Caco-2 (cell line): Measurements from ENCODE around the gene KCNC1. TPM values are rescaled to one million over a fixed set of nuclear protein-coding genes. Genes with fewer than 3 reads are reported as not detected.

Source experiments
- BruUV-seq: library from RNA; stranded (reverse); fragments of 400-500 nt; replicated peaks from 2 replicates; lab custom pipeline; 2021; lab: Mats Ljungman, UMichigan
- CTCF ChIA-PET: fragments of 300-600 bp; sonication (Branson Sonifier 250); formaldehyde crosslinking; loops from one replicate; lab custom pipeline; 2022; ENCODE audit warnings: antibody characterized with exemption; lab: Charles Lee
- POLR2A ChIA-PET: fragments of 300-600 bp; sonication (Branson Sonifier 250); formaldehyde crosslinking; loops from one replicate; lab custom pipeline; 2022; ENCODE audit warnings: antibody characterized with exemption; lab: Charles Lee
- DNase-seq, 2 experiments: peaks; one replicate each; pipeline versions ENCODE4 v3.0.0 to v3.0.0-alpha.2; 2020 to 2022
- H3K27me3 ChIP-seq: replicated peaks from 2 replicates; pipeline ENCODE4 v1.6.0; 2011; ENCODE audit warnings: low read length; ENCODE audit not compliant: control insufficient read depth, insufficient read depth
- H3K36me3 ChIP-seq: 2 replicates; pipeline ENCODE4 v1.5.1; 2011; ENCODE audit warnings: low read length; ENCODE audit not compliant: control insufficient read depth, insufficient read depth
- H3K4me1 ChIP-seq: fragments of 250-450 bp; sonication (Bioruptor Pico); 2 replicates; pipeline ENCODE4 v1.5.1; 2020; ENCODE audit warnings: mild to moderate bottlenecking
- H3K4me3 ChIP-seq: 2 replicates; pipeline ENCODE4 v1.5.1; 2011; ENCODE audit warnings: low read depth, mild to moderate bottlenecking, control low read depth, low read length
- H3K9me3 ChIP-seq: fragments of 250-450 bp; sonication (Bioruptor Pico); 2 replicates; pipeline ENCODE4 v1.5.1; 2020; ENCODE audit warnings: mild to moderate bottlenecking, moderate library complexity
- H3K27ac Mint-ChIP-seq: one replicate; pipeline ENCODE4 v1.8.0; 2022; ENCODE audit warnings: mixed read lengths; ENCODE audit not compliant: unreplicated experiment
- H3K27me3 Mint-ChIP-seq: one replicate; pipeline ENCODE4 v1.8.0; 2022; ENCODE audit warnings: mixed read lengths; ENCODE audit not compliant: insufficient read depth, unreplicated experiment
- H3K36me3 Mint-ChIP-seq: one replicate; pipeline ENCODE4 v1.8.0; 2022; ENCODE audit warnings: mild to moderate bottlenecking, mixed read lengths; ENCODE audit not compliant: insufficient read depth, unreplicated experiment
- H3K4me1 Mint-ChIP-seq: one replicate; pipeline ENCODE4 v1.8.0; 2022; ENCODE audit warnings: low read depth, mixed read lengths; ENCODE audit not compliant: unreplicated experiment
- H3K4me3 Mint-ChIP-seq: one replicate; pipeline ENCODE4 v1.8.0; 2022; ENCODE audit warnings: mild to moderate bottlenecking, moderate library complexity, mixed read lengths; ENCODE audit not compliant: unreplicated experiment
- H3K9me3 Mint-ChIP-seq: one replicate; pipeline ENCODE4 v1.8.0; 2022; ENCODE audit warnings: mixed read lengths; ENCODE audit not compliant: unreplicated experiment
- intact Hi-C: fragments of 100-400 bp; cut with micrococcal nuclease; formaldehyde crosslinking; loops from one replicate; pipeline ENCODE4 v1.10.0; 2022; ENCODE audit not compliant: unreplicated experiment
- total RNA-seq: library from RNA; stranded (reverse); gene quantifications from 2 replicates; pipeline ENCODE4 v1.2.3, GENCODE V29; 2022
- TF ChIP-seq, protein P1 (sequence below), 2 experiments: fragments of 200-600 bp in 1 of 2; IDR thresholded peaks; 1 replicate in 1 of 2; 2 replicates in 1 of 2; pipeline versions ENCODE4 v1.5.1 to v1.8.0; 2011 to 2022; ENCODE audit warnings: antibody characterized with exemption in 1 of 2, control low read depth in 1 of 2, inconsistent platforms in 1 of 2, low read depth in 1 of 2, low read length in 1 of 2, mild to moderate bottlenecking in 1 of 2, moderate library complexity in 1 of 2; ENCODE audit not compliant: insufficient read depth in 1 of 2, severe bottlenecking in 1 of 2, unreplicated experiment in 1 of 2

Gene KCNC1
- total RNA-seq, 1 experiment from 2014 or later, result 0.07 TPM

DNA sequence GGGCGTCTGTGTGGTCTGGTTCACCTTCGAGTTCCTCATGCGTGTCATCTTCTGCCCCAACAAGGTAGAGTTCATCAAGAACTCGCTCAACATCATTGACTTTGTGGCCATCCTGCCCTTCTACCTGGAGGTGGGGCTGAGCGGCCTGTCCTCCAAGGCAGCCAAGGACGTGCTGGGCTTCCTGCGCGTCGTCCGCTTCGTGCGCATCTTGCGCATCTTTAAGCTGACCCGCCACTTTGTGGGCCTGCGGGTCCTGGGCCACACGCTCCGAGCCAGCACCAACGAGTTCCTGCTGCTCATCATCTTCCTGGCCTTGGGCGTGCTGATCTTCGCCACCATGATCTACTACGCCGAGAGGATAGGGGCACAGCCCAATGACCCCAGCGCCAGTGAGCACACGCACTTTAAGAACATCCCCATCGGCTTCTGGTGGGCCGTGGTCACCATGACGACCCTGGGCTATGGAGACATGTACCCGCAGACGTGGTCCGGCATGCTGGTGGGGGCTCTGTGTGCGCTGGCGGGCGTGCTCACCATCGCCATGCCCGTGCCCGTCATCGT lies 37.3 kb downstream of the KCNC1 start:
- Mint-ChIP-seq H3K36me3 (no peaks in the 10 kb centered on the region), H3K4me3 (no peak overlapping the region), H3K27ac (no peak overlapping the region), H3K4me1 (no peaks in the 10 kb centered on the region), H3K27me3 (peaks cover 7% of the 10 kb centered on the region), H3K9me3 (no peaks in the 10 kb centered on the region)
- TF ChIP-seq, protein P1, sequence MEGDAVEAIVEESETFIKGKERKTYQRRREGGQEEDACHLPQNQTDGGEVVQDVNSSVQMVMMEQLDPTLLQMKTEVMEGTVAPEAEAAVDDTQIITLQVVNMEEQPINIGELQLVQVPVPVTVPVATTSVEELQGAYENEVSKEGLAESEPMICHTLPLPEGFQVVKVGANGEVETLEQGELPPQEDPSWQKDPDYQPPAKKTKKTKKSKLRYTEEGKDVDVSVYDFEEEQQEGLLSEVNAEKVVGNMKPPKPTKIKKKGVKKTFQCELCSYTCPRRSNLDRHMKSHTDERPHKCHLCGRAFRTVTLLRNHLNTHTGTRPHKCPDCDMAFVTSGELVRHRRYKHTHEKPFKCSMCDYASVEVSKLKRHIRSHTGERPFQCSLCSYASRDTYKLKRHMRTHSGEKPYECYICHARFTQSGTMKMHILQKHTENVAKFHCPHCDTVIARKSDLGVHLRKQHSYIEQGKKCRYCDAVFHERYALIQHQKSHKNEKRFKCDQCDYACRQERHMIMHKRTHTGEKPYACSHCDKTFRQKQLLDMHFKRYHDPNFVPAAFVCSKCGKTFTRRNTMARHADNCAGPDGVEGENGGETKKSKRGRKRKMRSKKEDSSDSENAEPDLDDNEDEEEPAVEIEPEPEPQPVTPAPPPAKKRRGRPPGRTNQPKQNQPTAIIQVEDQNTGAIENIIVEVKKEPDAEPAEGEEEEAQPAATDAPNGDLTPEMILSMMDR (IDR thresholded peaks at IDR 0.05; ENCODE audit: insufficient read depth in 1 of 2, low read depth in 1 of 2, low read length in 1 of 2, severe bottlenecking in 1 of 2, unreplicated experiment in 1 of 2), result no peak
- ChIA-PET CTCF (no interaction called here), POLR2A (no interaction called here)
- Histone ChIP-seq H3K27me3 (no peaks in the 10 kb centered on the region), H3K4me3 (no peak overlapping the region), H3K9me3 (no peaks in the 10 kb centered on the region), H3K36me3 (no peaks in the 10 kb centered on the region), H3K4me1 (0 out of 2 replicates have a peak, but pooled peaks cover 4% of the 10 kb centered on the region)
- DNase-seq, result peak in 1 of 2 experiments; percentile 13
- no TSS peak for BruUV-seq
- intact Hi-C loops, result no loop called here

DNA sequence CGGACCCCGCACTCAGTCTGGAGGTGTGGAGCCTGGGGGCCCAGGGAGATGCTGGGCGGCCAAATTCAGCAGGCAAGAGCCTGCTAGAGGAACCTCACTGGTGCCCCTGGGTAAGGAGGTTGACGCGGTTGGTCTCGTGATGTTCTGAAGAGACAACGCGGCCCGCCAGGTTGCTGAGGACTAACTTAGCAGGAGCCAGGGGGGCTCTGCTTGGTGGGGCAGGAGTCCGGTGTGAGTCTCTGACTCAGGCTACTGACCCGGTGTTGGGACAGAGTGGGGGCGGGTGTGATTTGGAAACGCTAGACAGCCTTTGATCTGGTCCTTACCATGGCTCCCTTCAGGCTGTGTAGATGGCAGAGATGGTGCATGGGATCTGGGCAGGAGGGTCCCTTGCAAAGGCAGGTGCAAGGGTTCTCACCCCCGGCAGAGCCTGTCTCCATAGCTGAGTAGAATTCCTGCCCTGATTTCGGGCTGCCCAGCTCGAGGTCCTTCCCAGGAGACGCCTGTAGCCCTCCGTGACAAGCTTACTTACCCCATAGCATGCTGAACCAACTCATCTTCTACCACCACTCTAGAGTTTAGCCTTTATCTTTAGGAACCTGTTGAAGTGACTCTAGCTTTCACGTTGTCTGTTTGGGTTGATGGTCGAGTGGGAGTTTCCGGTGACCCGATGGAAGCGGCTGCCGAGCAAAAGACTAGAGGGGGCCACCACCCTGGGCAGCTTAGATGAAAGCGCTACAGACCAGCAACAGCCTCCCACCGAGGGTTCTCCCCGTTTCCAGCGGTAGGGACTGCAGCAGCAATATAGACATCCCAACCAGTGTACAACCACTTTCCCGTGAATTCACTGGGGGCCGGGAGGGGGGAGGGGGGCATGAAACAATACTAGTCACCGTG lies 38.4 kb downstream of the KCNC1 start:
- no TSS peak for BruUV-seq
- CTCF ChIA-PET, result no interaction called here

DNA sequence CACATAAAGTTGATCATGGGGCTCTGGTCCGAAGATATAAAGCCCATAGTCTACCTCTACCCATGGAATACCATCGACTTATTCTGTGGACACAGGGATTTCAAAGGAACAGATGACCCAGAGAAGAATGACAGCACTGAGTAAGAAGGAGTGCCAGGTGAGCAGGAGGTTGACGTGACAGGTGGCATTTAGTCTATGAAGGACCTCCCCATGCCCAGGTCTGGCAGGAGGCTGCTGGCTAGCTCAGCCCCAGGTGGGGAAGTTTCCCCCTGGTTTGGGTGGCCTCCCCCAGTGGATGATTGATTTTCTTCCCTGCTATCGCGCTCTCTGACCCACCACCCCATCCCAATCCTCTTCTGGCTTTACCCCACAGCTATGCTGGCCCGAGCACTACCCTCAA lies 39.1 kb downstream of the KCNC1 start:
- Mint-ChIP-seq H3K9me3 (no peaks in the 10 kb centered on the region), H3K4me3 (no peak overlapping the region), H3K36me3 (no peaks in the 10 kb centered on the region), H3K27ac (no peak overlapping the region), H3K27me3 (peaks cover 9% of the 10 kb centered on the region), H3K4me1 (no peaks in the 10 kb centered on the region)
- POLR2A ChIA-PET, result no interaction called here
- intact Hi-C loops, result no loop called here
- DNase-seq, result no peak
- no peaks in the 10 kb centered on the region for H3K9me3 ChIP-seq
- H3K36me3 ChIP-seq, result no peaks in the 10 kb centered on the region
- no peak overlapping the region for H3K4me3 ChIP-seq
- CTCF ChIA-PET, result no interaction called here
- H3K27me3 ChIP-seq, result peaks cover 2% of the 10 kb centered on the region
- BruUV-seq, result no TSS peak
- H3K4me1 ChIP-seq, result 0 out of 2 replicates have a peak, but pooled peaks cover 4% of the 10 kb centered on the region
- TF ChIP-seq, protein P1 (IDR thresholded peaks at IDR 0.05; ENCODE audit: insufficient read depth in 1 of 2, low read depth in 1 of 2, low read length in 1 of 2, severe bottlenecking in 1 of 2, unreplicated experiment in 1 of 2), result no peak

More for the DNA sequence above, 38.4 kb downstream of the KCNC1 start:
- no peaks in the 10 kb centered on the region for H3K36me3 ChIP-seq
- H3K27me3 ChIP-seq, result no peaks in the 10 kb centered on the region
- H3K9me3 ChIP-seq, result no peaks in the 10 kb centered on the region
- peak in 1 of 2 experiments; percentile 19 for DNase-seq
- H3K4me1 ChIP-seq, result 0 out of 2 replicates have a peak, but pooled peaks cover 4% of the 10 kb centered on the region
- H3K9me3 Mint-ChIP-seq, result no peaks in the 10 kb centered on the region
- no peak overlapping the region for H3K27ac Mint-ChIP-seq
- POLR2A ChIA-PET, result no interaction called here
- no peaks in the 10 kb centered on the region for H3K36me3 Mint-ChIP-seq
- intact Hi-C loops, result no loop called here
- TF ChIP-seq, protein P1 (IDR thresholded peaks at IDR 0.05; ENCODE audit: insufficient read depth in 1 of 2, low read depth in 1 of 2, low read length in 1 of 2, severe bottlenecking in 1 of 2, unreplicated experiment in 1 of 2), result no peak
- peaks cover 9% of the 10 kb centered on the region for H3K27me3 Mint-ChIP-seq
- H3K4me1 Mint-ChIP-seq, result no peaks in the 10 kb centered on the region
- H3K4me3 Mint-ChIP-seq, result no peak overlapping the region
- no peak overlapping the region for H3K4me3 ChIP-seq
